ENCODE measurements around the gene TYSND1.
A peak's percentile ranks its signal among the peaks of the same experiment; 100 is the strongest.
"Not testable (repeated sequence)": the region's sequence is repeated elsewhere in the genome, so short reads cannot be mapped to it uniquely, and the experiment has no call there.

TYSND1 gene

GRCh38 chr10:70146489-70147258 is at the start of gene TYSND1:
Gene TYSND1, minus strand, starts transcription at chr10:70146700. Its CDS starts 114 bp downstream, at chr10:70146586.
- peak; percentile 93 to 99 (median 98) for DNase-seq
- intact Hi-C loops (cut with DNase I), result loop anchor here (2.0 kb wide), 1 partner anchor 24 kb away; the partner anchor contains the start of gene SAR1A

- DNase-seq, result no peak
- intact Hi-C loops (cut with DNase I), result no loop called here
Observed at GRCh38 chr10:70193391-70193844, 46.9 kb upstream of the TYSND1 start.

GRCh38 chr10:70192326-70192968 is 45.9 kb upstream of the TYSND1 start:
- no peak for DNase-seq
- intact Hi-C loops (cut with DNase I), result no loop called here

- intact Hi-C loops (cut with DNase I), result no loop called here
- DNase-seq, result no peak
Observed at GRCh38 chr10:70191972-70192305, 45.4 kb upstream of the TYSND1 start.

GRCh38 chr10:70191161-70191971 is 44.9 kb upstream of the TYSND1 start:
- DNase-seq, result no peak
- intact Hi-C loops (cut with DNase I), result no loop called here

GRCh38 chr10:70190581-70190980 is 44.1 kb upstream of the TYSND1 start:
- intact Hi-C loops (cut with DNase I), result no loop called here
- no peak for DNase-seq

GRCh38 chr10:70190102-70190501 is 43.6 kb upstream of the TYSND1 start:
- no peak for DNase-seq
- intact Hi-C loops (cut with DNase I), result no loop called here

GRCh38 chr10:70188768-70189167 is 42.3 kb upstream of the TYSND1 start:
- DNase-seq, result no peak
- intact Hi-C loops (cut with DNase I), result no loop called here

- intact Hi-C loops (cut with DNase I), result no loop called here
- DNase-seq, result no peak
Observed at GRCh38 chr10:70186571-70186970, 40.1 kb upstream of the TYSND1 start.

- no peak for DNase-seq
- intact Hi-C loops (cut with DNase I), result no loop called here
Observed at GRCh38 chr10:70186090-70186489, 39.6 kb upstream of the TYSND1 start.

GRCh38 chr10:70183304-70183703 is 36.8 kb upstream of the TYSND1 start:
- intact Hi-C loops (cut with DNase I), result no loop called here
- no peak for DNase-seq

GRCh38 chr10:70179209-70179608 is 32.7 kb upstream of the TYSND1 start:
- DNase-seq; intact Hi-C loops (cut with DNase I): not testable (repeated sequence)

GRCh38 chr10:70178139-70178725 is 31.7 kb upstream of the TYSND1 start:
- intact Hi-C loops (cut with DNase I), result no loop called here
- no peak for DNase-seq

- intact Hi-C loops (cut with DNase I), result no loop called here
- no peak for DNase-seq
Observed at GRCh38 chr10:70176441-70176840, 29.9 kb upstream of the TYSND1 start.

GRCh38 chr10:70175516-70175915 is 29.0 kb upstream of the TYSND1 start:
- intact Hi-C loops (cut with DNase I), result no loop called here
- no peak for DNase-seq

GRCh38 chr10:70174058-70174741 is 27.7 kb upstream of the TYSND1 start:
- peak in 13 of 42 donors; percentile 8 to 46 (median 16) for DNase-seq
- intact Hi-C loops (cut with DNase I), result no loop called here

- peak in 6 of 42 donors; percentile 5 to 37 (median 26) for DNase-seq
- intact Hi-C loops (cut with DNase I), result loop anchor here (2.0 kb wide), 1 partner anchor 23 kb away; the partner anchor contains the start of gene TYSND1
Observed at GRCh38 chr10:70169649-70170364, 23.3 kb upstream of the TYSND1 start.

GRCh38 chr10:70169011-70169410 is 22.5 kb upstream of the TYSND1 start:
- DNase-seq, result no peak
- intact Hi-C loops (cut with DNase I), result no loop called here

All from head of caudate nucleus (tissue), 42 donors.